GM12891 (cell line): ENCODE data around the gene ATP11A.
"Not testable (repeated sequence)": the region's sequence is repeated elsewhere in the genome, so short reads cannot be mapped to it uniquely, and the experiment has no call there.

Experiments
- DNase-seq: peaks from one replicate; pipeline ENCODE4 v3.0.0; 2011; ENCODE audit warnings: low spot score; ENCODE audit not compliant: insufficient read length
- FAIRE-seq: peaks from 2 replicates; lab custom pipeline; 2011; peaks lifted over from hg19 to GRCh38; lab: Jason Lieb, UNC
- PAX5 ChIP-seq: IDR thresholded peaks from 2 replicates; pipeline ENCODE4 v1.6.1; 2011; ENCODE audit warnings: low read length, moderate library complexity, mild to moderate bottlenecking; ENCODE audit not compliant: insufficient read depth, severe bottlenecking
- POLR2A ChIP-seq: IDR thresholded peaks from 2 replicates; pipeline ENCODE4 v1.6.1; 2011; ENCODE audit warnings: low read depth, low read length, control low read depth
- POLR2AphosphoS5 ChIP-seq: IDR thresholded peaks from 2 replicates; pipeline ENCODE4 v1.6.1; 2011; ENCODE audit warnings: low read depth, low read length, control low read depth
- POU2F2 ChIP-seq: IDR thresholded peaks from 2 replicates; pipeline ENCODE4 v1.6.1; 2011; ENCODE audit warnings: low read depth, mild to moderate bottlenecking, control low read depth, low read length, moderate library complexity
- SPI1 ChIP-seq: IDR thresholded peaks from 2 replicates; pipeline ENCODE4 v1.6.1; 2011; ENCODE audit warnings: low read depth, low read length, control low read depth
- TAF1 ChIP-seq: IDR thresholded peaks from 2 replicates; pipeline ENCODE4 v1.6.1; 2011; ENCODE audit warnings: low read depth, low read length, control low read depth

ATP11A gene

DNA sequence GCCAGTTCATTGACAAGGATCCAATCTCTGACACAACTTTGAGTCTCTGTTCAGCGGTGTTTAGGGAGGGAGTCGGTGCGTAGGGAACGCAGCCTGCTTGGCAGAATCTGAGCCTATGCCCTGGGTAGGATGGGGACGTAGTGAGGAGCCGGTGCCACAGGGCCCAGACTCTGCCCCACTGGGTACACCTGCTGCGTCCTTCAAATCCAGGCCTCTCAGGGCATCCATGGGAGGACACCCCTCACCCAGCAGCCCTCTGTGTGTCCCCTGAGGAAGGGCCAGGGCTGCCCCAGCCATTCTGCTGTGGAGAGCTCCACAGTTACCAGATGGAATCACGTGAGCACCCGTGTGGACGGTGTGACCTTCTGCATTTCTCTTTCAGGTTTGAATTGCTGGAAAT is 146.0 kb downstream of the ATP11A start:
- no peak for FAIRE-seq
- no peak for TF ChIP-seq TAF1
- TF ChIP-seq POLR2AphosphoS5 = no peak
- TF ChIP-seq SPI1 = no peak
- no peak for TF ChIP-seq PAX5
- TF ChIP-seq POU2F2 = no peak
- TF ChIP-seq POLR2A = no peak
- no peak for DNase-seq

DNA sequence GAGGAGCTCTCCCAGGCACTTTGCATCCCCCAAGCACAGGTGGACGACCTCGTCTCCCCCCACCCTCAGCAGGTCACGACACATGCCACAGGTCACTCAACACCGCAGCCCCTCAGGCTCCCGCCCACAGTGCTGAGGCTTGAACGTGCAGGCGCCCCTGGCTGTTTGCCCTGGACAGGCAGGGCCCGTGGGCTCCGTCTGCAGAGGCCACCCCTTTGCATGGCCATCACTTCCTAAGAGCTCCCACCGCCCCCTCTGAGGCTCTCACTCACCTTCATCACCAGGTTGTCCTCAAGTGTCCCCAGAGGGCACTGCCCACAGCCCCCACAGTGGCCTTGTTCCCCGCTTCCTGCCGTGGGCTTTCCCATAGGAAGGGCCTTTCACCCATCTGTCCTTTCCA is 147.1 kb downstream of the ATP11A start:
- no peak for TF ChIP-seq POLR2AphosphoS5
- no peak for TF ChIP-seq PAX5
- TF ChIP-seq SPI1 = no peak
- TF ChIP-seq POU2F2 = no peak
- TF ChIP-seq TAF1 = no peak
- TF ChIP-seq POLR2A = no peak
- DNase-seq = no peak
- FAIRE-seq = no peak

DNA sequence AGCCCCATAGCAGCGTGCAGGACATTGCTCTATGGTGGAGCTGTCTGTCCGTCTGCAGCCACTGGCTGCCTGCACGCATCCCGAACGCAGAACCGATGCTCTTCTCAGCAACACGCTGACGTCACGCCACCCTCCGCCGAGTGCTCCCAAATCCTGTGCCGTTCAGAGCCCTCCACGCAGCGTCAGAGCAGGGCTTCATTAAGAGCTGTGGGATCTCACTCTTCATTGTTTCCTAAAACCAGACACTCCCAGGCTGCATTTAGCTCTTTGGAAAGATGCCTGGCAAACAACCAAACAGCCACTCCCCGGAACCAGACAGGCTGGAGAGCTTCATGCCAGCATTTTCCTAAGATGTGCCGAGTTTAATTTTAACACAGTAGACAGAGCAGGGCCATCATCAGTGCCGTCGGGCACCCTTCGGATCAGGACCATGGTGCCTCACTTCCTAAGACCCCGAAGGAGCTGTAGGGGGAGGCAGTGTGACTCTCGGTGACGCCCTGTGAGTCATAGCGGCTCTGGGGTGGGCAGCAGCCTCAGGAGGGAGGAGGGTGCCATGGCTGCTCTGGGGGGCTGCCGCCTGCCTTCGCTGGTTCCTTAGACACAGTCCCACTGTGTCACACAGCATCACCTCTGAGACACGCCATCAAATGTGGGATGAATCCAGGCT is 147.7 kb downstream of the ATP11A start:
- no peak for DNase-seq
- no peak for TF ChIP-seq POLR2AphosphoS5
- TF ChIP-seq PAX5 = no peak
- TF ChIP-seq POLR2A = no peak
- TF ChIP-seq TAF1 = no peak
- no peak for TF ChIP-seq SPI1
- TF ChIP-seq POU2F2 = no peak
- FAIRE-seq = no peak

DNA sequence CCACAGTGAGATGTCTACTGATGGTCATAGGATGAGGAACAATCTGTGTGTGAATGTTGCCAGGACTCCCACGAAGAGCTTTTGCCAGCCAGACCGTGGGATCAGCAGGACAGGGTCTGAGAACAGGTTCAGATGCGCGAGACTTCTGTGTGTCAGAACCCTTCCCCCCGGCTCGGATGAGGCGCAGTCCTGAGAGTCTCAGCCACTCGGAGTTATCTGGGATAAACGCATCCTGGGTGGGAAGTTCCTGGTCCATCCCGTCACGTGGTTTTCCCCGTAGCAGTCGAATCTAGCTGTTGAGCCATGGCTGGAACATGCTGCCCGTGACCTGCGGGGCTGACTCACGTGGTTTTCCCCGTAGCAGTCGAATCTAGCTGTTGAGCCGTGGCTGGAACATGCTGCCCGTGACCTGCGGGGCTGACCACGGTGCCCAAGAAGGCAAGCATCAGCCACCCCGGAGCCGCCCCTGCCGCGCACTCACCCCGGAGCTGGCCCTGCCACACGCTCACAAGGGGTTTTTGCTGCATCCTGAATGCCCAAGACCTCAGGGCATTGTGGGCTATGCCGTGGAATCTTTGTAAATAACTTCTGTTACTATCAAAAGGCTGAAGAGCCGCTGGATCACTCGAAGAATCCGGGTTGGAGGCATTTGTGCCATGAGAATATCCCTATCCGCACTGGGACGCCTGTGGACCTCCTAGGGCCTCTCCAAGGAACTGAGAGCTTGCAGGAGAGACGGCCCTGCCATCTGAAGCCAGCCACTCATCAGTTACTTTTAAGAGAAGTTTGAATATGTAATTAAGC is 148.4 kb downstream of the ATP11A start:
- DNase-seq = no peak
- no peak for TF ChIP-seq POU2F2
- no peak for TF ChIP-seq PAX5
- no peak for TF ChIP-seq POLR2AphosphoS5
- TF ChIP-seq TAF1 = no peak
- TF ChIP-seq POLR2A = no peak
- no peak for TF ChIP-seq SPI1
- FAIRE-seq = no peak

DNA sequence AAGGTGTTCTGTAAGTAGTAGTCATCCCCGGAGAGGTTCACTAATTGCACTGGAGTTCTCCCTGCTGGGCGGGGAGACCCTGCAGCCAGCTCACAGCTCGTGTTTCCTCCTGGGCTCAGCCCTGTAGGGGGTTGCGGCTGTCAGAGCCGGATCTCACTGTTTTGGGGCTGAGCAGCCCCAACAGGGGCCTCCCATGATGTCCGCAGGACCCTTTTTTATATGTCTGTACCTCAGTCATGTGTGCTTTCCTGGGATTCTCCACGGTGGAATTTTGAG is 148.9 kb downstream of the ATP11A start:
- DNase-seq (no peak), FAIRE-seq (no peak)
- TF ChIP-seq SPI1 = no peak
- no peak for TF ChIP-seq POLR2A
- TF ChIP-seq POLR2AphosphoS5 = no peak
- TF ChIP-seq PAX5 = no peak

DNA sequence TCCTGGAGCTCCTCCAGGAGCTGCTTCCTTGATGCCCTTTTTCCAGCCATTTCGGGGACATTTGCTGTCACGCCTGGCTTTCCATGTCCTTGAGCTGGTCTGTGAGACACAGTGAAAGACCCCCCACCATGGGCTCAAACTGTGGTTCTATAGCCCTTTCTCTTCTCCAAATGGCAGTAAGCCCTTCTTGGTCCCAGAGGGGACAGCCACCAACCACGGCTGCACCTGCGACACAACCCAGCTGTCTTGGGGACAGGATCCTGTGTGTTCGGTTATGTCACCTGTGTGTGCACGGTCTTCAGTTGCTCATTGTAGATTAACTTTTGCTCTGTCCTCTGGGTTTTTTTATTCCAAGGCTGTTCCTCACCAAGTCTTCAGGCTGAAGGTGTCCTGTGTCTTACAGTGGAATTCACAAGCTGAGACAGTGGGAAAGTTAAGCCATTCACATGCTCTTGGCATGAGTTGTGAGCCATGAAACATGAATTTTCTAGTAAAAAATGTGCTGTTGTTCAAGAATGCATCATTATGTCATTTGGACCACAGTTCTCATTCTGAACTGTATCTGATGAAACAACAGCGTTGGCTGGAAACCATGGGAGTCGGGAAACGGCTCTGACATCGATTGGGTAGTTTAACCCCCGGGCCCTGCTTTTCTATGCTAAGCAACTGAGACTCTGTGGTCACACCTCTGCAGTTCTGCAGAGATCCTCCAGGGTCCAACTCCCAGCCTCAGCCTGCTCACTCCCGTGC is 149.7 kb downstream of the ATP11A start:
- no peak for TF ChIP-seq POLR2A
- no peak for TF ChIP-seq POLR2AphosphoS5
- TF ChIP-seq TAF1 = no peak
- TF ChIP-seq POU2F2 = no peak
- TF ChIP-seq SPI1 = no peak
- no peak for TF ChIP-seq PAX5
- no peak for FAIRE-seq
- DNase-seq = no peak

DNA sequence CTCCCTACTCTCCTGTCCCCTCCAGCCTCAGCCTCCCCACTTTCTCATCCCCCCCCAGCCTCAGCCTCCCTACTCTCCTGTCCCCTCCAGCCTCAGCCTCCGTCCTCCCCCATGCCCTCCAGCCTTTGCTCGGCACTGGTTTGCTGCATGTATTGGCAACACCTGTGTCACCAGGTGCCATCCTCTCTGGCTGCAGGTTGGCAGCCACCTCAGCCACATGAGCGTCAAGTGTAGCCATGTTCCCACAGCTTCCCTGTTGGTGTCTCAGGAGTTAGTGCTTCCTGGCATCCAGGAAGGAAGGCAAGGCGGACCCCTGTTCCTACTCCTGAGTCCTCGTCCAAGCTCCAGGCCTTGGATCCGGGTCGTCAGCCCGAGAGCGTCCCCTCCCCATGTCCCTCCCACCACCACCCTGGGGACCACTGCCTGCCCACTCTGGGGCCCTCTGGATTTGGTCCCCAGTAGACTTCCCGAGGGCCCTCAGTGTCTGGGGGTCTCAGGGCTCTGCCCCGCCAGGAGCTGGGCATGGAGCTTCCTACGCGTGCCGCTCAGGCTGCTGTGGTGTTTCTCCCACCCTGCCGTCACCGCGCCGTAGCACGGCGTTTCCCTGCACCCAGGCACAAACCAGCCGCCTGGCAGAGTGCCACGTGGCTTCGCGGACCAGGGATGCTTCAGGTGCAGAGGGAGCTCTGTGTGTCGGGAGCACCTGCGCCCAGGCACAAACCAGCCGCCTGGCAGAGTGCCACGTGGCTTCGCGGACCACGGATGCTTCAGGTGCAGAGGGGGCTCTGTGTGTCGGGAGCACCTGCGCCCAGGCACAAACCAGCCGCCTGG is 150.8 kb downstream of the ATP11A start:
- no peak for FAIRE-seq
- no peak for DNase-seq
- no peak for TF ChIP-seq PAX5
- TF ChIP-seq POLR2A = no peak
- no peak for TF ChIP-seq SPI1
- no peak for TF ChIP-seq POLR2AphosphoS5
- no peak for TF ChIP-seq POU2F2
- no peak for TF ChIP-seq TAF1

DNA sequence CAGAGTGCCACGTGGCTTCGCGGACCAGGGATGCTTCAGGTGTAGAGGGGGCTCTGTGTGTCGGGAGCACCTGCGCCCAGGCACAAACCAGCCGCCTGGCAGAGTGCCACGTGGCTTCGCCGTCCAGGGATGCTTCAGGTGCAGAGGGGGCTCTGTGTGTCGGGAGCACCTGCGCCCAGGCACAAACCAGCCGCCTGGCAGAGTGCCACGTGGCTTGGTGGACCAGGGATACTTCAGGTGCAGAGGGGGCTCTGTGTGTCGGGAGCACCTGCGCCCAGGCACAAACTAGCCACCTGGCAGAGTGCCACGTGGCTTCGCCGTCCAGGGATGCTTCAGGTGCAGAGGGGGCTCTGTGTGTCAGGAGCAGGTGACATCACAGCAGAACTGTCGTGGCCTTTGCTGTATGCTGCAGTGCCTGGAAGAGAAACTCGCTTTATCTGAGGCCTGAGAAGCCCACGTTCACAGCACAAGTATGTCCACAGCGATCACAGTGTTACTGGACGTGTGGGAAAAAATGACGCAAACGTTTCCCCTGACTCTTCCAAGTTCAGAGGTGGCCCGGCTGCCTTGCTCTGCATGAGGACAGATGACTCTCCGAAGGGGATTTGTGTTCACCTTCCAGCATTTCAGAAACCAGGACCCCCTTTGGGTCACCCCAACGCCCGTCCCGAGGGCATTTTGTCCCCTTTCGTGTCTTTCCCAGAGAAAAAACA is 151.6 kb downstream of the ATP11A start:
- not testable (repeated sequence) for FAIRE-seq, DNase-seq
